Cardiac muscle cell (in vitro differentiated cells and primary cell): Measurements from ENCODE around the gene IP6K3. TPM values are rescaled to one million over a fixed set of nuclear protein-coding genes. Genes with fewer than 3 reads are reported as not detected.

Experiments
- DNase-seq, 2 donors: peaks; one replicate each; pipeline versions ENCODE4 v3.0.0 to v3.0.0-alpha.2; 2010 to 2017; ENCODE audit warnings: low read depth in 1 of 2, low spot score in 1 of 2
- H3K27ac ChIP-seq: fragments of 200-600 bp; sonication (generic); 2 replicates; pipeline ENCODE4 v1.5.1; 2016
- H3K27me3 ChIP-seq: fragments of 200-600 bp; sonication (generic); 2 replicates; pipeline ENCODE4 v1.6.0; 2016; ENCODE audit warnings: control low read depth
- H3K36me3 ChIP-seq: fragments of 200-600 bp; sonication (generic); 2 replicates; pipeline ENCODE4 v1.5.1; 2016; ENCODE audit warnings: control low read depth
- H3K4me1 ChIP-seq: fragments of 200-600 bp; sonication (generic); 2 replicates; pipeline ENCODE4 v1.8.1; 2017; ENCODE audit warnings: low read depth, mild to moderate bottlenecking, mixed run types
- H3K4me3 ChIP-seq: fragments of 200-600 bp; sonication (generic); 2 replicates; pipeline ENCODE4 v1.5.1; 2016; ENCODE audit warnings: mild to moderate bottlenecking
- H3K9me3 ChIP-seq: fragments of 200-600 bp; sonication (generic); 2 replicates; pipeline ENCODE4 v1.5.1; 2017; ENCODE audit warnings: low read depth, mild to moderate bottlenecking, control low read depth
- polyA plus RNA-seq: library from polyadenylated mRNA; unstranded; fragments of >200 nt; fragmentation: Nextera tagmentation; extraction: Ambion mirVana; gene quantifications from 2 replicates; pipeline ENCODE4 v1.2.1, GENCODE V29; 2016
- total RNA-seq: library from RNA; depleted of rRNA; stranded (reverse); fragments of >200 nt; gene quantifications from 2 replicates; pipeline ENCODE4 v1.2.3, GENCODE V29; 2016
- TF ChIP-seq, protein P1 (sequence below): IDR thresholded peaks from 2 replicates; pipeline ENCODE4 v1.5.1; 2012; ENCODE audit warnings: low read depth, mild to moderate bottlenecking, low read length

The IP6K3 gene
- total and polyA plus RNA-seq, 2 experiments from 2014 or later = 2.9 to 5.0 TPM

DNA sequence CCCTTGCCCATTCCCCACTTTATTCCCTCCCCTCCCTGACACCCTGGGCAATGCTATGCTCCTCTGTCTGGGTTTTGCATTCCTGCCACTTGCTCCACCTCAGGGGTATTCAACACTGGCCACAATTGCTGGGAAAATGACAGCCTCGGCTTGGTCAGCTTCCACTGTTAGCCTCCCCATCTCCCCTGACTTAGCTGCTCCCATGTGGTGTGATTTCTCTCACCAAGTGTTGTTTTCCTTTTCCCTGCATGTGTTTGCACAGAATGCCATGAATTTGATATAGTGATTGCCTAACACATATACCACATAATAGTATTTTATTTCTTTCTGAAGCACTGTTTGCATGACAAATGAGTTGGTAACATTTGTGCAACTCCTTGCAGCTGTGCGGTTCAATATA is 43.7 kb upstream of the IP6K3 start:
- Histone ChIP-seq H3K27ac (no peak overlapping the region), H3K4me3 (no peak overlapping the region), H3K4me1 (peaks cover 14% of the 10 kb centered on the region), H3K27me3 (no peaks in the 10 kb centered on the region), H3K9me3 (no peaks in the 10 kb centered on the region), H3K36me3 (no peaks in the 10 kb centered on the region)
- TF ChIP-seq, protein P1, sequence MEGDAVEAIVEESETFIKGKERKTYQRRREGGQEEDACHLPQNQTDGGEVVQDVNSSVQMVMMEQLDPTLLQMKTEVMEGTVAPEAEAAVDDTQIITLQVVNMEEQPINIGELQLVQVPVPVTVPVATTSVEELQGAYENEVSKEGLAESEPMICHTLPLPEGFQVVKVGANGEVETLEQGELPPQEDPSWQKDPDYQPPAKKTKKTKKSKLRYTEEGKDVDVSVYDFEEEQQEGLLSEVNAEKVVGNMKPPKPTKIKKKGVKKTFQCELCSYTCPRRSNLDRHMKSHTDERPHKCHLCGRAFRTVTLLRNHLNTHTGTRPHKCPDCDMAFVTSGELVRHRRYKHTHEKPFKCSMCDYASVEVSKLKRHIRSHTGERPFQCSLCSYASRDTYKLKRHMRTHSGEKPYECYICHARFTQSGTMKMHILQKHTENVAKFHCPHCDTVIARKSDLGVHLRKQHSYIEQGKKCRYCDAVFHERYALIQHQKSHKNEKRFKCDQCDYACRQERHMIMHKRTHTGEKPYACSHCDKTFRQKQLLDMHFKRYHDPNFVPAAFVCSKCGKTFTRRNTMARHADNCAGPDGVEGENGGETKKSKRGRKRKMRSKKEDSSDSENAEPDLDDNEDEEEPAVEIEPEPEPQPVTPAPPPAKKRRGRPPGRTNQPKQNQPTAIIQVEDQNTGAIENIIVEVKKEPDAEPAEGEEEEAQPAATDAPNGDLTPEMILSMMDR = no peak
- no peak for DNase-seq

DNA sequence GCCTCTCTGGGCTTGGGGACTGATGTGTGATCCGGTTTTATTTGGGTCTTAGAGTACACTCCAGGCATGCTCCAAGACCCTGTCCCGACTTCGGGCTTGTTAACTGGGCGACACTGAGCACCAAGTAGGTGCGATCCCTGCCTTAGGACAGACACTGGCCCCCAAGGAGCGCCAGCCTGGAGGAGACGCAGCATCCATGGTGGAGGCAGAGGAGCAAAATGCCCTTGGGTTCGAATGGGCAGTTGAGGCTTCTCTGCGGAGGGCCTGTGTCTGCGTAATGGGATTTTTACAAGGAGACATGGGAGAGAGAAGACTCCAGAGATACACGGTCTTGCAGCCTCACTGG is 42.8 kb upstream of the IP6K3 start:
- Histone ChIP-seq H3K4me3 (peak overlapping the region; percentile 69), H3K36me3 (peaks cover under 1% of the 10 kb centered on the region), H3K27me3 (no peaks in the 10 kb centered on the region), H3K27ac (peak overlapping the region; percentile 96), H3K9me3 (no peaks in the 10 kb centered on the region), H3K4me1 (peaks cover 14% of the 10 kb centered on the region)
- DNase-seq = no peak
- TF ChIP-seq, protein P1 = no peak

DNA sequence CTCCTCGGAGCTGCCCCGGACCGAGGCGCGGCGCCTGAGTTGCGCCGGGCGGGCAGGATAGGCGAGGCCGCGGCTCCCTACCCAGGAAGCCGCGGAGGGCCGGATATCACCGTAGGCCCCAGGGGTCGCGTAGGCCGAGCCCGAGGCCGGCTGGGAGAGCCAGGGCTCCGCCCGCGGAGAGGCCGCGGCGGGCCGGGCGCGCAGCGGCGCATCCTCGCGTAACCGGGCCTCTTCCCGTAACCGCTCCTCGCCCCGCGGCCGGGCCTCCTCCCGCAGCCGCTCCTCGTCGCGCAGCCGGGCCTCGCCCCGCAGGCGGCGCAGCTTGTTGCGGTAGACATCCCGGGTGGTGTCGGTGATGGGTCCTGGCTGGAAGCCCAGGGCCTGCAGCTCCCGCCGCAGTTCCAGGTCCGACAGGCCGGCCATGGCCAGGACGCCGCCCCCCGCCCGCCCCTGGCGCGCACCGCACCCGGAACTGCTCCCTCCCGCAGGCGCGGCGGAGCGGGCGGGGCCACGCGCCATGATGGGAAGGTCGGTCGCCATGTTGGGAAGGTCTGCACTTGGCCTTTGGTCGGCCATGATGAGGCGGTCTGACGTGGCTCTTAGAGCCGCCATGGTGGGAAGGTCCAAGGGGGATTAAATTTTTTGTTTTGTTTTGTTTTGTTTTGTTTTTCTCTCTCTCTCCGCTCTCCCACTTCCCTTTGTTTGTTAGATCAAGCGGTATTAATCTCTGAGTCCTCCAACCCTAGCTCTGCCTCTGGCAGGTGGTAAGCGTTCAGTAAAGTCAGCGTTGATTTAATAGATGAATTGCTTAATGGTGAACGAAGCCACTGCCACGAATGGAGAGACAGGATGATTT is 42.2 kb upstream of the IP6K3 start, which contains the start of gene LEMD2:
TSS of gene LEMD2 (minus strand) at position 437 of the 856 bp plus-strand sequence. CDS start at position 423, 14 bp downstream.
- Histone ChIP-seq H3K4me1 (peaks cover 14% of the 10 kb centered on the region), H3K36me3 (peaks cover 6% of the 10 kb centered on the region), H3K4me3 (peak within 1 kb of the TSS; percentile 69), H3K27ac (peak within 1 kb of the TSS; percentile 96), H3K27me3 (no peaks in the 10 kb centered on the region), H3K9me3 (no peaks in the 10 kb centered on the region)
- DNase-seq = peak; percentile 93 to 97
- TF ChIP-seq, protein P1 = no peak

DNA sequence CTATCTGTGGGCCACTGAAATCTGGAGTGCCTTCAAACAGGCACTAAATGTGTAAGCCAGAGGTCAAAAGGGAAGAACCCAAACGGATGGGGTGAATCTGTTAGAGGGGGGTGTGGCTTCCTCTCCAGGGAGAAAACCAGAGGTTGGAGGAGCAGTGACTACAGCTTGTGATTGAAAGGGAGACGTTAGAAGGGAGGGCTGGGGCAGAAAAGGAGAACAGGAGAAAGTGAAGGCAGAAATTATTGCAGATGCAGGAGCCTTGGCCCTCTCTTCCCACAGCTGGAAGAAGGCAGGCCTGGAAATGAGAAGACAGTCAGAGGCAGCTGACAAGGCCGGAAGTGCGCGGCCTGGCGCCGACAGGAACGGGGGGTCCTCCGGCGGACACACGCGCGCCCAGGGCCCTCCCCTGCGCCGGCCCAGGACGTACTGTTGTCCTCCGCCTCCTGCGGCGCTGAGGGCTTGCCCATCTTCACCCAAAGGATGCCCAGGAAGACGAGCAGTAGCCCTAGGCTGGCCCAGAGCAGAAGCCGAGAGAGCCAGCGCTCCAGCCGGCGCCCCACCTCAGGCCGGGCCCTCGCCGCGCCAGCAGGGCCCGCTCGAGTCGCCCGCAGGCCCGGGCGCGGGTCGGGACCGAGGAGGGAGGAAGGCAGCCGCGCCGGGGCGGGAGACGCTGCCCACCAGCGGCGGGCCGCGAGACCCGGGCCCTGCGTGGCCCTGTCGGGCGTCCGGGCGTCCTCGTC is 41.4 kb upstream of the IP6K3 start:
- Histone ChIP-seq H3K4me3 (peak overlapping the region; percentile 69), H3K27ac (peak overlapping the region; percentile 96), H3K36me3 (peaks cover 14% of the 10 kb centered on the region), H3K9me3 (no peaks in the 10 kb centered on the region), H3K4me1 (peaks cover 14% of the 10 kb centered on the region), H3K27me3 (no peaks in the 10 kb centered on the region)
- peak; percentile 75 to 88 for DNase-seq
- TF ChIP-seq, protein P1 = peak; percentile 6

DNA sequence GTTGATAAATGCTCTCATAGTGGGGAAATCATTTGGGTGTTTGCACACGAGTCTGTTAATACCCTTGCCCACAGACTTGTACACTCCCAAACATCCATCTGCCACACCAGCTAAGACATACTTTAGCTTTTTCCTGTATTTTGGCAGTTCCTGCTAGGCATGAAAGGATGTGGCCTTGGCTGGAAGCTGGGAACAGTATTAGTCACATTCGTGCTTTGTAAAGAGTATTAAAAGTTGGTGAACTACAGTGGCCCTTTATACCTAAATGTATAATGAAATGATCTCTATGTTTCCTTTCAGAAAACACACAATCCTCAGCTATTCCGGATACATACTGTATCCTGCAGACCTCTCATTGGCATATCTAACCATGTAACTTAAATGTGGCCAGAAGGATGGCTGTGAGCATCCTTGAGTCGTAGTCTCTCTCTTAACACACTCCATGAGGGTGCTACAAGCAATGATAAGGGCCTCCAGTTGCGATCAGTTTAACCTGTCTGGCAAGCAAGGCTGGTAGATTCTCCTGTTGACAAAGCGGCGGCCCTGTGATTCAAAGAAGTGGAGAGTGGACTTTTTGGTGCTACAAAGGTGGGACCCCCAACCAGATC is 40.7 kb upstream of the IP6K3 start:
- TF ChIP-seq, protein P1 = no peak
- peak overlapping the region; percentile 96 for H3K27ac ChIP-seq
- peak overlapping the region; percentile 69 for H3K4me3 ChIP-seq
- no peaks in the 10 kb centered on the region for H3K9me3 ChIP-seq
- H3K36me3 ChIP-seq = peaks cover 17% of the 10 kb centered on the region
- peak in 1 of 2 donors; percentile 36 for DNase-seq
- no peaks in the 10 kb centered on the region for H3K27me3 ChIP-seq
- peaks cover 14% of the 10 kb centered on the region for H3K4me1 ChIP-seq
